ENCODE measurements around the gene PLA2G15. TPM values are rescaled to one million over a fixed set of nuclear protein-coding genes. Genes with fewer than 3 reads are reported as not detected.

Gene PLA2G15
- total and polyA plus RNA-seq, 2 experiments from 2014 or later: 24.2 to 31.7 TPM

DNA sequence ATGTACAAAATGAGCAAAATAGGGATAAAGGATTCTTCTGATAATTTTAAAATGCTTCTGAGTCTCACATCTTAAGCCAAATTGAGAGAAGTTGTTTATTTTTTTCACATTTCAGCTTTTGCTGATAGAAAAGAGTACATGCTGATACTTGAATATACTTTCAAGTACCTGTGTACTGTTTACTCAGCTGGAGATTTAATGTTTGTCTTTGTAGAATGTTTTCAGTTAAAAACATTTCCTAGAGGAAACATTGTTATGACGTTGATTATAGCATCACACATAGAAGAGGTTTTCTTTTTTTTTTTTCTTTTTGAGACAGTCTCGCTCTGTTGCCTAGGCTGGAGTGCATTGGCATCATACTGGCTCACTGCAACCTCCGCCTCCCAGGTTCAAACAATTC lies 28.9 kb upstream of the PLA2G15 start:
- Histone ChIP-seq H3K4me3 (no peak overlapping the region), H3K79me2 (no peaks in the 10 kb centered on the region), H2AFZ (no peak overlapping the region), H3K4me2 (no peak overlapping the region), H3K27ac (no peak overlapping the region), H3K27me3 (no peaks in the 10 kb centered on the region), H3K9me2 (replicated peaks; ENCODE audit: insufficient read depth) (no peaks in the 10 kb centered on the region), H3K36me3 (replicated peaks; ENCODE audit: insufficient read depth, low read depth) (no peaks in the 10 kb centered on the region), H3K9me3 (ENCODE audit: low read depth) (no peaks in the 10 kb centered on the region), H3K4me1 (ENCODE audit: insufficient read depth) (no peaks in the 10 kb centered on the region), H4K20me1 (ENCODE audit: insufficient read depth, poor library complexity, severe bottlenecking) (no peaks in the 10 kb centered on the region)
- TF ChIP-seq EZH2 (IDR thresholded peaks at IDR 0.05; ENCODE audit: borderline replicate concordance) (no peak), CTCF (IDR thresholded peaks at IDR 0.05; ENCODE audit: poor library complexity) (no peak), EZH2phosphoT487 (IDR thresholded peaks at IDR 0.05; ENCODE audit: low read depth, severe bottlenecking, unreplicated experiment) (no peak)
- DNase-seq (ENCODE audit: low spot score): no peak
- 90% methylated on average over 3 of the region's 3 CpGs for WGBS (ENCODE audit: low lambda C conversion rate, missing lambda C conversion rate)

- H3K79me2 ChIP-seq: no peaks in the 10 kb centered on the region
- no peak for DNase-seq (ENCODE audit: low spot score)
- H4K20me1 ChIP-seq (ENCODE audit: insufficient read depth, poor library complexity, severe bottlenecking): no peaks in the 10 kb centered on the region
- TF ChIP-seq EZH2phosphoT487 (IDR thresholded peaks at IDR 0.05; ENCODE audit: low read depth, severe bottlenecking, unreplicated experiment) (no peak), CTCF (IDR thresholded peaks at IDR 0.05; ENCODE audit: poor library complexity) (no peak), EZH2 (IDR thresholded peaks at IDR 0.05; ENCODE audit: borderline replicate concordance) (no peak)
- H3K27ac ChIP-seq: no peak overlapping the region
- no peaks in the 10 kb centered on the region for H3K4me1 ChIP-seq (ENCODE audit: insufficient read depth)
- no peaks in the 10 kb centered on the region for H3K9me2 ChIP-seq (replicated peaks; ENCODE audit: insufficient read depth)
- H3K4me3 ChIP-seq: no peak overlapping the region
- H3K4me2 ChIP-seq: no peak overlapping the region
- H3K9me3 ChIP-seq (ENCODE audit: low read depth): no peaks in the 10 kb centered on the region
- no peak overlapping the region for H2AFZ ChIP-seq
- H3K27me3 ChIP-seq: no peaks in the 10 kb centered on the region
- no peaks in the 10 kb centered on the region for H3K36me3 ChIP-seq (replicated peaks; ENCODE audit: insufficient read depth, low read depth)
- 94% methylated on average over 4 of the region's 4 CpGs for WGBS (ENCODE audit: low lambda C conversion rate, missing lambda C conversion rate)
Observed at GRCh38 chr16:68217506-68217905, 27.7 kb upstream of the PLA2G15 start.

- Histone ChIP-seq H3K4me2 (no peak overlapping the region), H2AFZ (no peak overlapping the region), H3K9me2 (replicated peaks; ENCODE audit: insufficient read depth) (no peaks in the 10 kb centered on the region), H3K79me2 (no peaks in the 10 kb centered on the region), H4K20me1 (ENCODE audit: insufficient read depth, poor library complexity, severe bottlenecking) (no peaks in the 10 kb centered on the region), H3K9me3 (ENCODE audit: low read depth) (no peaks in the 10 kb centered on the region), H3K27ac (no peak overlapping the region), H3K4me1 (ENCODE audit: insufficient read depth) (no peaks in the 10 kb centered on the region), H3K36me3 (replicated peaks; ENCODE audit: insufficient read depth, low read depth) (no peaks in the 10 kb centered on the region), H3K4me3 (no peak overlapping the region), H3K27me3 (no peaks in the 10 kb centered on the region)
- DNase-seq (ENCODE audit: low spot score): no peak
- TF ChIP-seq CTCF (IDR thresholded peaks at IDR 0.05; ENCODE audit: poor library complexity): no peak
- TF ChIP-seq EZH2 (IDR thresholded peaks at IDR 0.05; ENCODE audit: borderline replicate concordance): no peak
- no peak for TF ChIP-seq EZH2phosphoT487 (IDR thresholded peaks at IDR 0.05; ENCODE audit: low read depth, severe bottlenecking, unreplicated experiment)
- WGBS (ENCODE audit: low lambda C conversion rate, missing lambda C conversion rate): 95% methylated on average over 6 of the region's 6 CpGs
Observed at GRCh38 chr16:68219725-68220351, 25.3 kb upstream of the PLA2G15 start.

Measured in hepatocyte (in vitro differentiated cells).